IMR-90 (cell line): ENCODE data around the gene GNG8. TPM values are rescaled to one million over a fixed set of nuclear protein-coding genes. Genes with fewer than 3 reads are reported as not detected.
A peak's percentile ranks its signal among the peaks of the same experiment; 100 is the strongest.

Source experiments
- ATAC-seq: fragments of 200-7000 bp; cut with Tn5 transposase; 2 replicates; pipeline ENCODE4 v1.9.1; 2020; ENCODE audit warnings: low read depth, mild to moderate bottlenecking, moderate library complexity
- BruUV-seq: library from RNA; stranded (reverse); fragments of 400-500 nt; replicated peaks from 2 replicates; lab custom pipeline; 2021; lab: Mats Ljungman, UMichigan
- CTCF ChIA-PET: fragments of 300-600 bp; formaldehyde crosslinking; extraction: SDS; loops from one replicate; lab custom pipeline; 2021; ENCODE audit warnings: antibody characterized with exemption; lab: Yijun Ruan, JAX
- POLR2A ChIA-PET: fragments of 300-600 bp; sonication (Branson Sonifier 250); formaldehyde crosslinking; loops from one replicate; lab custom pipeline; 2022; ENCODE audit warnings: antibody characterized with exemption; ENCODE audit not compliant: unreplicated experiment; lab: Charles Lee
- DNase-seq: peaks from one replicate; pipeline ENCODE4 v3.0.0; 2013
- H2AFZ ChIP-seq: replicated peaks from 2 replicates; pipeline ENCODE3; 2013; ENCODE audit warnings: low read length, mild to moderate bottlenecking; ENCODE audit not compliant: poor library complexity
- H2AK5ac ChIP-seq: 2 replicates; pipeline ENCODE4 v1.6.1; 2013; ENCODE audit warnings: low read depth, low read length, inconsistent platforms
- H2AK9ac ChIP-seq: replicated peaks from 2 replicates; pipeline ENCODE3; 2013; ENCODE audit warnings: mild to moderate bottlenecking, low read depth, low read length, moderate library complexity; ENCODE audit not compliant: poor library complexity
- H2BK120ac ChIP-seq: 2 replicates; pipeline ENCODE4 v1.6.1; 2013; ENCODE audit warnings: low read depth, low read length, inconsistent platforms
- H2BK15ac ChIP-seq: 3 replicates; pipeline ENCODE4 v1.6.1; 2013; ENCODE audit warnings: low read depth, low read length, inconsistent platforms
- H2BK20ac ChIP-seq: 2 replicates; pipeline ENCODE4 v1.6.1; 2013; ENCODE audit warnings: low read depth, mild to moderate bottlenecking, inconsistent platforms, low read length, moderate library complexity
- H2BK5ac ChIP-seq: 2 replicates; pipeline ENCODE4 v1.6.1; 2013; ENCODE audit warnings: mild to moderate bottlenecking, low read depth, low read length, inconsistent platforms; ENCODE audit not compliant: poor library complexity, severe bottlenecking
- H3K14ac ChIP-seq: replicated peaks from 2 replicates; pipeline ENCODE4 v1.6.1; 2013; ENCODE audit warnings: low read depth, low read length, inconsistent platforms
- H3K18ac ChIP-seq: 2 replicates; pipeline ENCODE4 v1.6.1; 2013; ENCODE audit warnings: low read depth, low read length, control low read depth
- H3K23ac ChIP-seq: 2 replicates; pipeline ENCODE4 v1.6.1; 2013; ENCODE audit warnings: low read depth, low read length, inconsistent platforms
- H3K27ac ChIP-seq: 2 replicates; pipeline ENCODE4 v1.5.1; 2013; ENCODE audit warnings: mild to moderate bottlenecking, control low read depth, low read length; ENCODE audit not compliant: insufficient read depth
- H3K27me3 ChIP-seq: 2 replicates; pipeline ENCODE4 v1.6.1; 2013; ENCODE audit warnings: low read length; ENCODE audit not compliant: control insufficient read depth, insufficient read depth
- H3K36me3 ChIP-seq: 2 replicates; pipeline ENCODE4 v1.6.1; 2013; ENCODE audit warnings: low read length, mixed read lengths; ENCODE audit not compliant: control insufficient read depth, insufficient read depth
- H3K4ac ChIP-seq: 2 replicates; pipeline ENCODE4 v1.6.1; 2013; ENCODE audit warnings: low read depth, low read length, inconsistent platforms
- H3K4me1 ChIP-seq: 2 replicates; pipeline ENCODE4 v1.6.1; 2013; ENCODE audit warnings: low read length, mixed read lengths; ENCODE audit not compliant: control insufficient read depth, insufficient read depth
- H3K4me2 ChIP-seq: 2 replicates; pipeline ENCODE4 v1.6.1; 2013; ENCODE audit warnings: low read depth, mild to moderate bottlenecking, control low read depth, low read length, moderate library complexity
- H3K4me3 ChIP-seq: 2 replicates; pipeline ENCODE4 v1.5.1; 2013; ENCODE audit warnings: low read depth, mild to moderate bottlenecking, control low read depth, low read length, moderate library complexity; ENCODE audit not compliant: insufficient read depth
- H3K56ac ChIP-seq: 2 replicates; pipeline ENCODE4 v1.6.1; 2013; ENCODE audit warnings: low read length, inconsistent platforms; ENCODE audit not compliant: insufficient read depth; ENCODE audit errors: extremely low read depth
- H3K79me1 ChIP-seq, 2 experiments: 2 replicates each; pipeline ENCODE4 v1.6.1; 2013; ENCODE audit warnings: low read length in 2 of 2, inconsistent platforms in 1 of 2, low read depth in 1 of 2
- H3K9ac ChIP-seq: 2 replicates; pipeline ENCODE4 v1.6.1; 2013; ENCODE audit warnings: low read depth, low read length, control low read depth
- H3K9me1 ChIP-seq: 2 replicates; pipeline ENCODE4 v1.6.1; 2013; ENCODE audit warnings: low read length, inconsistent platforms; ENCODE audit not compliant: insufficient read depth
- H3K9me3 ChIP-seq: 2 replicates; pipeline ENCODE4 v1.6.1; 2013; ENCODE audit warnings: low read length; ENCODE audit not compliant: control insufficient read depth, insufficient read depth
- H4K20me1 ChIP-seq: 2 replicates; pipeline ENCODE4 v1.6.1; 2013; ENCODE audit warnings: low read length, inconsistent platforms; ENCODE audit not compliant: insufficient read depth
- H4K5ac ChIP-seq: 2 replicates; pipeline ENCODE4 v1.6.1; 2013; ENCODE audit warnings: mild to moderate bottlenecking, low read depth, low read length, control low read depth
- H4K8ac ChIP-seq, 2 experiments: 2 replicates each; pipeline ENCODE4 v1.6.1; 2013; ENCODE audit warnings: low read depth in 2 of 2, low read length in 2 of 2, control low read depth in 1 of 2, inconsistent platforms in 1 of 2
- H4K91ac ChIP-seq: 2 replicates; pipeline ENCODE4 v1.6.1; 2013; ENCODE audit warnings: low read depth, low read length, inconsistent platforms; ENCODE audit not compliant: insufficient read depth
- BHLHE40 ChIP-seq: fragments of 150-350 bp; IDR thresholded peaks from 2 replicates; pipeline ENCODE4 v1.6.1; 2016; ENCODE audit warnings: mild to moderate bottlenecking, low read depth, low read length
- CEBPB ChIP-seq: IDR thresholded peaks from 2 replicates; pipeline ENCODE4 v1.6.1; 2012; ENCODE audit warnings: low read depth, low read length, improper control_type of control experiment
- CHD1 ChIP-seq: IDR thresholded peaks from 2 replicates; pipeline ENCODE4 v1.6.1; 2012; ENCODE audit warnings: low read depth, low read length, improper control_type of control experiment
- CTCF ChIP-seq: conservative IDR thresholded peaks from 2 replicates; pipeline ENCODE4 v1.5.1; 2012; ENCODE audit warnings: mild to moderate bottlenecking, low read depth, low read length, improper control_type of control experiment
- ELK1 ChIP-seq: fragments of 150-350 bp; IDR thresholded peaks from 2 replicates; pipeline ENCODE4 v1.6.1; 2016; ENCODE audit warnings: low read depth, mild to moderate bottlenecking, low read length, moderate library complexity, borderline replicate concordance
- FOS ChIP-seq: fragments of 150-350 bp; IDR thresholded peaks from 2 replicates; pipeline ENCODE4 v1.6.1; 2016; ENCODE audit warnings: low read depth, low read length
- MAFK ChIP-seq: IDR thresholded peaks from 2 replicates; pipeline ENCODE4 v1.6.1; 2012; ENCODE audit warnings: low read depth, low read length, improper control_type of control experiment
- MAZ ChIP-seq: IDR thresholded peaks from 2 replicates; pipeline ENCODE4 v1.6.1; 2012; ENCODE audit warnings: low read depth, mild to moderate bottlenecking, low read length, improper control_type of control experiment, moderate library complexity, borderline replicate concordance
- MXI1 ChIP-seq: IDR thresholded peaks from 2 replicates; pipeline ENCODE4 v1.6.1; 2012; ENCODE audit warnings: low read depth, mild to moderate bottlenecking, low read length, moderate library complexity, borderline replicate concordance
- NFE2L2 ChIP-seq: fragments of 150-350 bp; IDR thresholded peaks from 2 replicates; pipeline ENCODE4 v1.6.1; 2016; ENCODE audit warnings: low read depth, mild to moderate bottlenecking, low read length
- POLR2A ChIP-seq: IDR thresholded peaks from 2 replicates; pipeline ENCODE4 v1.6.1; 2012; ENCODE audit warnings: mild to moderate bottlenecking, low read depth, low read length
- RFX5 ChIP-seq: IDR thresholded peaks from 2 replicates; pipeline ENCODE4 v1.8.0; 2012; ENCODE audit warnings: low read depth, mild to moderate bottlenecking, low read length, moderate library complexity
- SMC3 ChIP-seq: fragments of 150-350 bp; IDR thresholded peaks from 2 replicates; pipeline ENCODE4 v1.6.1; 2016; ENCODE audit warnings: low read depth, mild to moderate bottlenecking, antibody characterized with exemption, low read length, moderate library complexity
- whole genome bisulfite sequencing, 2 experiments: methylation state at CpG; one replicate each; pipeline versions ENCODE4 v1.1.5 to v1.1.7; 2013; ENCODE audit warnings: missing lambda C conversion rate in 2 of 2; ENCODE audit not compliant: insufficient read length in 1 of 2; ENCODE audit errors: extremely low coverage in 2 of 2; 5-methylcytosine and 5-hydroxymethylcytosine counted together
- dilution Hi-C: fragments of 300-500 bp; cut with HindIII; formaldehyde crosslinking; loops from one replicate; pipeline ENCODE4 v1.14.3; 2018; ENCODE audit warnings: low sequenced_read_pairs; ENCODE audit not compliant: unreplicated experiment
- in situ Hi-C: fragments of 300-500 bp; cut with MboI; formaldehyde crosslinking; loops from 3 replicates; pipeline ENCODE4 v1.14.3; 2019; ENCODE audit warnings: low sequenced_read_pairs, inconsistent platforms, mixed read lengths
- intact Hi-C: fragments of 100-400 bp; cut with micrococcal nuclease; formaldehyde crosslinking; loops from 2 replicates; pipeline ENCODE4 v1.10.0; 2022
- polyA plus RNA-seq, 3 experiments: library from polyadenylated mRNA; depleted of rRNA; stranded (reverse); fragments of >200 nt; gene quantifications; 2 replicates each; pipeline ENCODE4 v1.2.3, GENCODE V29; 2012; ENCODE audit warnings: low replicate concordance in 1 of 3
- total RNA-seq: library from RNA; depleted of rRNA; stranded (reverse); fragments of >200 nt; gene quantifications from 2 replicates; pipeline ENCODE4 v1.2.3, GENCODE V29; 2012

GNG8 gene
- total and polyA plus RNA-seq, 2 of the 4 experiments (the other 2 are of a cell fraction) = not detected

GRCh38 chr19:46611776-46612175 is 24.2 kb downstream of the GNG8 start (continued):
- no peak for TF ChIP-seq SMC3

- DNase-seq (peak; percentile 36), ATAC-seq (no peak; the same call in 1 of the 2 replicates)
- BruUV-seq = no TSS peak
- intact Hi-C loops (loop anchor here (10.0 kb wide), 1 partner anchor 134 kb away; the partner anchor contains the start of genes FKRP and STRN4), dilution Hi-C loops (no loop called here), in situ Hi-C loops (loop anchor here (5.0 kb wide), 1 partner anchor 51 kb away; the partner anchor contains the start of gene DACT3)
- WGBS, 2 experiments = 83% methylated on average over 10 of the region's 17 CpGs; no CpG with 5 or more reads in 1 of the 2 experiments
- Histone ChIP-seq H4K8ac (no peak overlapping the region), H3K4me3 (no peak overlapping the region), H3K9ac (no peak overlapping the region), H4K20me1 (peaks cover 27% of the 10 kb centered on the region), H3K4me1 (no peaks in the 10 kb centered on the region), H3K9me1 (no peaks in the 10 kb centered on the region), H2BK15ac (no peak overlapping the region), H3K23ac (no peak overlapping the region), H3K4me2 (no peak overlapping the region), H3K27ac (no peak overlapping the region), H3K36me3 (peaks cover 48% of the 10 kb centered on the region), H2BK20ac (no peak overlapping the region), H2AK5ac (no peak overlapping the region), H3K4ac (no peak overlapping the region), H4K5ac (no peak overlapping the region), H3K9me3 (no peaks in the 10 kb centered on the region), H3K18ac (no peak overlapping the region), H2BK120ac (no peak overlapping the region), H4K91ac (no peak overlapping the region), H2BK5ac (no peak overlapping the region), H3K56ac (no peak overlapping the region), H3K27me3 (no peaks in the 10 kb centered on the region), H2AK9ac (no peak overlapping the region), H3K79me1 (peaks cover 0 to 34% of the 10 kb centered on the region in 2 experiments; a peak in 3 of 4 replicates), H2AFZ (peak overlapping the region; percentile 0), H3K14ac (no peak overlapping the region)
- CTCF ChIA-PET = interaction anchor here (0.5 to 1.9 kb wide), 4 partner anchors 15 to 61 kb away, joined by 3 to 11 read pairs (median 5); partner anchors contain the start of gene DACT3
- POLR2A ChIA-PET = interaction anchor here (0.9 kb wide), 1 partner anchor 9 kb away, joined by 3 read pairs; no protein-coding TSS in a partner anchor
- TF ChIP-seq CTCF = no peak
- no peak for TF ChIP-seq NFE2L2
- TF ChIP-seq FOS = no peak
- no peak for TF ChIP-seq RFX5
- no peak for TF ChIP-seq SMC3
- no peak for TF ChIP-seq MAZ
- TF ChIP-seq CEBPB = no peak
- TF ChIP-seq POLR2A = no peak
- no peak for TF ChIP-seq MXI1
- no peak for TF ChIP-seq MAFK
- TF ChIP-seq BHLHE40 = no peak
- TF ChIP-seq CHD1 = no peak
- no peak for TF ChIP-seq ELK1
Observed at GRCh38 chr19:46610851-46611770, 24.9 kb downstream of the GNG8 start.
